T-cell (primary cell): Measurements from ENCODE around the gene SATB2. TPM values are rescaled to one million over a fixed set of nuclear protein-coding genes. Genes with fewer than 3 reads are reported as not detected.

Experiments
- ATAC-seq, 4 experiments: fragments of 200-7000 bp in 3 of 4; fragments of 150-1000 bp in 1 of 4; cut with Tn5 transposase; replicated peaks in 1 of 4; 1 replicate in 3 of 4; 2 replicates in 1 of 4; pipeline ENCODE4 v1.10.0; 2021; ENCODE audit warnings: moderate library complexity in 3 of 4, mild to moderate bottlenecking in 2 of 4, moderate number of reproducible peaks in 1 of 4
- CTCF ChIA-PET, 2 donors: fragments of 300-600 bp; sonication (Branson Sonifier 250); formaldehyde crosslinking; loops; one replicate each; lab custom pipeline; 2022; ENCODE audit warnings: antibody characterized with exemption in 2 of 2; lab: Charles Lee
- POLR2A ChIA-PET, 2 donors: fragments of 300-600 bp; sonication (Branson Sonifier 250); formaldehyde crosslinking; loops; one replicate each; lab custom pipeline; 2022; ENCODE audit warnings: antibody characterized with exemption in 2 of 2; lab: Charles Lee
- DNase-seq, 35 experiments: peaks; one replicate each; pipeline versions ENCODE4 v3.0.0 to v3.0.0-alpha.2; 2013 to 2023
- H3K27ac ChIP-seq: one replicate; pipeline ENCODE4 v1.5.1; 2013; ENCODE audit warnings: low read length
- H3K27me3 ChIP-seq, 2 experiments: replicated peaks in 1 of 2; 1 replicate in 1 of 2; 2 replicates in 1 of 2; pipeline versions ENCODE4 v1.6.1 to v1.7.0; 2013; ENCODE audit warnings: low read length in 1 of 2, mixed read lengths in 1 of 2; ENCODE audit not compliant: control insufficient read depth in 2 of 2, insufficient read depth in 2 of 2; ENCODE audit errors: extremely low read depth in 1 of 2
- H3K36me3 ChIP-seq, 2 donors: 1 replicate in 1 of 2; 2 replicates in 1 of 2; pipeline versions ENCODE4 v1.6.1 to v1.7.0; 2013; ENCODE audit warnings: low read length in 1 of 2; ENCODE audit not compliant: control insufficient read depth in 2 of 2, insufficient read depth in 1 of 2; ENCODE audit errors: extremely low read depth in 1 of 2
- H3K4me1 ChIP-seq, 2 experiments: 1 replicate in 1 of 2; 2 replicates in 1 of 2; pipeline versions ENCODE4 v1.6.1 to v1.7.0; 2013; ENCODE audit warnings: low read length in 2 of 2, mixed read lengths in 1 of 2; ENCODE audit not compliant: insufficient read depth in 2 of 2, control insufficient read depth in 1 of 2; ENCODE audit errors: extremely low read depth in 1 of 2
- H3K4me3 ChIP-seq, 2 donors: 1 replicate in 1 of 2; 2 replicates in 1 of 2; pipeline versions ENCODE4 v1.5.1 to v1.7.0; 2013; ENCODE audit warnings: mild to moderate bottlenecking in 2 of 2, low read length in 1 of 2, moderate library complexity in 1 of 2; ENCODE audit not compliant: control insufficient read depth in 1 of 2; ENCODE audit errors: extremely low read depth in 1 of 2
- H3K9me3 ChIP-seq: 2 replicates; pipeline ENCODE4 v1.7.0; 2013
- H3K27ac Mint-ChIP-seq, 2 donors: one replicate each; pipeline ENCODE4 v1.8.0; 2020 to 2021; ENCODE audit warnings: mild to moderate bottlenecking in 2 of 2, mixed read lengths in 2 of 2
- H3K27me3 Mint-ChIP-seq, 2 donors: one replicate each; pipeline ENCODE4 v1.8.0; 2021 to 2022; ENCODE audit warnings: mixed read lengths in 2 of 2
- H3K36me3 Mint-ChIP-seq: one replicate; pipeline ENCODE4 v1.8.0; 2021; ENCODE audit warnings: mixed read lengths
- H3K4me1 Mint-ChIP-seq, 3 donors: one replicate each; pipeline ENCODE4 v1.8.0; 2020 to 2022; ENCODE audit warnings: mixed read lengths in 3 of 3, mild to moderate bottlenecking in 1 of 3
- H3K4me3 Mint-ChIP-seq, 3 donors: one replicate each; pipeline ENCODE4 v1.8.0; 2020 to 2022; ENCODE audit warnings: mild to moderate bottlenecking in 3 of 3, mixed read lengths in 3 of 3, moderate library complexity in 3 of 3
- H3K9me3 Mint-ChIP-seq, 3 donors: one replicate each; pipeline ENCODE4 v1.8.0; 2020 to 2022; ENCODE audit warnings: mixed read lengths in 3 of 3
- WGBS: methylation state at CpG from one replicate; pipeline ENCODE4 v1.1.5; 2013; ENCODE audit warnings: missing lambda C conversion rate; ENCODE audit not compliant: insufficient coverage; 5-methylcytosine and 5-hydroxymethylcytosine counted together
- total RNA-seq, 35 experiments: library from RNA in 6 of 35; stranded (reverse) in 6 of 35; fragments of 120-200 nt in 1 of 35; gene quantifications; one replicate each; pipeline versions ENCODE4 v1.2.1 to v1.2.4 and lab custom pipeline; 2013 to 2026

Gene SATB2
- total RNA-seq, 5 donors from 2014 or later (not counting 1 experiment from before 2014, with no cell fraction given): 0.15 to 0.54 (median 0.23) TPM

GRCh38 chr2:199364153-199364552 is 93.6 kb downstream of the SATB2 start:
- Histone ChIP-seq H3K4me3 (no peak overlapping the region), H3K36me3 (no peaks in the 10 kb centered on the region), H3K27ac (no peak overlapping the region), H3K9me3 (no peaks in the 10 kb centered on the region), H3K27me3 (peaks cover 0 to 2% of the 10 kb centered on the region in 2 experiments), H3K4me1 (no peaks in the 10 kb centered on the region)
- DNase-seq: no peak
- ChIA-PET CTCF (no interaction called here), POLR2A (no interaction called here)
- H3K27me3 Mint-ChIP-seq: peaks cover 8 to 21% of the 10 kb centered on the region in 2 donors
- H3K4me1 Mint-ChIP-seq: no peaks in the 10 kb centered on the region
- H3K36me3 Mint-ChIP-seq: no peaks in the 10 kb centered on the region
- H3K9me3 Mint-ChIP-seq: peaks cover 0 to 7% (median 0%) of the 10 kb centered on the region in 3 donors
- no peak overlapping the region for H3K4me3 Mint-ChIP-seq
- no peak overlapping the region for H3K27ac Mint-ChIP-seq
- ATAC-seq: no peak
- no CpG with 5 or more reads among the region's 3 CpGs for WGBS

- Histone ChIP-seq H3K4me1 (no peaks in the 10 kb centered on the region), H3K9me3 (no peaks in the 10 kb centered on the region), H3K36me3 (no peaks in the 10 kb centered on the region), H3K27ac (no peak overlapping the region), H3K4me3 (no peak overlapping the region), H3K27me3 (peaks cover 0 to 2% of the 10 kb centered on the region in 2 experiments)
- Mint-ChIP-seq H3K9me3 (peaks cover 0 to 6% (median 0%) of the 10 kb centered on the region in 3 donors), H3K27ac (no peak overlapping the region), H3K36me3 (no peaks in the 10 kb centered on the region), H3K4me3 (no peak overlapping the region), H3K27me3 (peaks cover 5 to 12% of the 10 kb centered on the region in 2 donors), H3K4me1 (no peaks in the 10 kb centered on the region)
- no peak for ATAC-seq
- no peak for DNase-seq
- ChIA-PET CTCF (no interaction called here), POLR2A (no interaction called here)
- WGBS: 20% methylated on average over 1 of the region's 5 CpGs
Measured at GRCh38 chr2:199356412-199356811, 101.3 kb downstream of the SATB2 start.

GRCh38 chr2:199348871-199349270 is 108.9 kb downstream of the SATB2 start:
- DNase-seq (no peak), ATAC-seq (no peak)
- Mint-ChIP-seq H3K27ac (no peak overlapping the region), H3K4me1 (no peaks in the 10 kb centered on the region), H3K9me3 (no peaks in the 10 kb centered on the region), H3K4me3 (no peak overlapping the region), H3K27me3 (peaks cover 5 to 6% of the 10 kb centered on the region in 2 donors), H3K36me3 (no peaks in the 10 kb centered on the region)
- no peaks in the 10 kb centered on the region for H3K4me1 ChIP-seq
- no peak overlapping the region for H3K27ac ChIP-seq
- H3K36me3 ChIP-seq: no peaks in the 10 kb centered on the region
- peaks cover 0 to 6% of the 10 kb centered on the region in 2 experiments for H3K27me3 ChIP-seq
- ChIA-PET CTCF (no interaction called here), POLR2A (no interaction called here)
- H3K9me3 ChIP-seq: no peaks in the 10 kb centered on the region
- WGBS: 100% methylated on average over 3 of the region's 7 CpGs
- H3K4me3 ChIP-seq: no peak overlapping the region

- Histone ChIP-seq H3K27ac (no peak overlapping the region), H3K4me1 (no peaks in the 10 kb centered on the region), H3K36me3 (no peaks in the 10 kb centered on the region), H3K4me3 (no peak overlapping the region), H3K9me3 (no peaks in the 10 kb centered on the region), H3K27me3 (peaks cover 0 to 3% of the 10 kb centered on the region in 2 experiments)
- DNase-seq (no peak), ATAC-seq (no peak)
- Mint-ChIP-seq H3K27me3 (peaks cover 0 to 5% of the 10 kb centered on the region in 2 donors), H3K36me3 (no peaks in the 10 kb centered on the region), H3K27ac (no peak overlapping the region), H3K9me3 (no peaks in the 10 kb centered on the region), H3K4me3 (no peak overlapping the region), H3K4me1 (no peaks in the 10 kb centered on the region)
- WGBS: no CpG with 5 or more reads among the region's 2 CpGs
- CTCF ChIA-PET: no interaction called here
- POLR2A ChIA-PET: no interaction called here
Measured at GRCh38 chr2:199344012-199344411, 113.7 kb downstream of the SATB2 start.

- H3K4me1 ChIP-seq: no peaks in the 10 kb centered on the region
- no peaks in the 10 kb centered on the region for H3K36me3 ChIP-seq
- H3K27ac Mint-ChIP-seq: no peak overlapping the region
- H3K27me3 Mint-ChIP-seq: peaks cover 0 to under 1% of the 10 kb centered on the region in 2 donors
- no peak overlapping the region for H3K4me3 Mint-ChIP-seq
- H3K36me3 Mint-ChIP-seq: no peaks in the 10 kb centered on the region
- H3K4me3 ChIP-seq: no peak overlapping the region
- ChIA-PET POLR2A (no interaction called here), CTCF (no interaction called here)
- H3K4me1 Mint-ChIP-seq: no peaks in the 10 kb centered on the region
- 64% methylated on average over 1 of the region's 1 CpG for WGBS
- no peak overlapping the region for H3K27ac ChIP-seq
- no peaks in the 10 kb centered on the region for H3K9me3 ChIP-seq
- no peaks in the 10 kb centered on the region for H3K27me3 ChIP-seq
- ATAC-seq (no peak), DNase-seq (no peak)
- no peaks in the 10 kb centered on the region for H3K9me3 Mint-ChIP-seq
Measured at GRCh38 chr2:199342334-199342733, 115.4 kb downstream of the SATB2 start.

- DNase-seq (no peak), ATAC-seq (no peak)
- Mint-ChIP-seq H3K9me3 (no peaks in the 10 kb centered on the region), H3K4me1 (no peaks in the 10 kb centered on the region), H3K4me3 (no peak overlapping the region), H3K36me3 (no peaks in the 10 kb centered on the region), H3K27ac (no peak overlapping the region), H3K27me3 (no peaks in the 10 kb centered on the region)
- WGBS: 25% methylated on average over 1 of the region's 3 CpGs
- Histone ChIP-seq H3K4me3 (no peak overlapping the region), H3K9me3 (no peaks in the 10 kb centered on the region), H3K4me1 (no peaks in the 10 kb centered on the region), H3K27ac (no peak overlapping the region), H3K36me3 (no peaks in the 10 kb centered on the region), H3K27me3 (no peaks in the 10 kb centered on the region)
- POLR2A ChIA-PET: no interaction called here
- CTCF ChIA-PET: no interaction called here
Measured at GRCh38 chr2:199341123-199341522, 116.6 kb downstream of the SATB2 start.
